ENCODE results near the gene ANKRD44.

The ANKRD44 gene

DNA sequence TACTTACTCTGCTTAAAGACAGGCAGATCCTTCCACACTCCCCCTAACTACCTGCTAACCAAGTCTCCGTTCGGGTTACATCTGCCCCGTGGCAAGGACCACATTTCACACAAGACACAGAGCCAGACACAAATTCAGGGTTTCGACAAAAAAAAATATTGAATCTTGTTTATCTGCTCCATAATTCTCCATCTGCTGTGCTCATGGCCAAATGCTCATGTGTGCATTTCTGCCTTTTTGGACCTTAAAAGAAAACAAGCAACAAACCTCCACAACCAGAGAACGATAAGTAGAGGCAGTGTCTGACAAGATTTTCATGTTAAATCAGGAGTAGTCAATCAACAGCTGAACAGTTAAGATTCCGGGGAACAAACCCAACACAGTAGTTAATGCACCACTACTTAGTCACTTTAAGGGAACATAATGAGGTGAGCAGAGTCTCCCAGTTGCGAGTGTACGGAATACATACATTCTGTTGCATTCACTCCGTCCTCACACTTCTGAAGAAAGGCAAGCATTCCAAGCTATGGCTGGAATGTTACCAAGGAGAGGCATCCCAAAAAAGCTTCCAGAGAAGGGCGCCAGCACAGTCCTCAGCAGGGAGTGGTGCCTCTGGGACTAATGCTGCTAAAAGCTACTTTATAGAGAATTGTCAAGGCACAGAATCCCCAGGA is 121.0 kb downstream of the ANKRD44 start:
- Mint-ChIP-seq H3K4me1 (peaks cover 63% of the 10 kb centered on the region), H3K27ac (no peak overlapping the region), H3K27me3 (no peaks in the 10 kb centered on the region), H3K9me3 (no peaks in the 10 kb centered on the region), H3K4me3 (no peak overlapping the region), H3K36me3 (peaks cover 27% of the 10 kb centered on the region)
- no peak for DNase-seq
- CTCF ChIA-PET: interaction anchor here (0.7 to 3.6 kb wide), 12 partner anchors 8 to 184 kb away, joined by 3 to 54 read pairs (median 6); partner anchors contain the start of gene ANKRD44

DNA sequence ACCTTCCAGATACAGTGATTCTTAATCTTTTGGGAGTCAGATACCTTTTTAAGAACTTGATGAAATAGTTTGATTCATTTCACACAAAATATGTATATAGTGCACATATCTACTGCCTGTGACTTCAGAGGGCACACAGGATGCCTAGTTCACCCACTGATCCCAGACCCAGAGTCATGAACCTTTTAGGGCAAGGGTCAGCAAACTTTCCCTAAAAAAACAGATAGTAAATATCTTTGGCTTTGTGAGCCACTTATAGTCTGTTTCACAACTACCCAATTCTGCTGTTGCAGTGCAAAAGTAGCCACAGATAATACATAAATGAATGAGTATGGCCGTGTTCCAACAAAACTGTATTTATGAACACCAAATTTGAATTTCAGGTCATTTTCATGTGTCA is 124.9 kb downstream of the ANKRD44 start:
- peaks cover 49% of the 10 kb centered on the region for H3K36me3 Mint-ChIP-seq
- DNase-seq: no peak
- no peaks in the 10 kb centered on the region for H3K27me3 Mint-ChIP-seq
- no peak overlapping the region for H3K27ac Mint-ChIP-seq
- H3K4me3 Mint-ChIP-seq: no peak overlapping the region
- peaks cover 53% of the 10 kb centered on the region for H3K4me1 Mint-ChIP-seq
- CTCF ChIA-PET: no interaction called here
- H3K9me3 Mint-ChIP-seq: no peaks in the 10 kb centered on the region

DNA sequence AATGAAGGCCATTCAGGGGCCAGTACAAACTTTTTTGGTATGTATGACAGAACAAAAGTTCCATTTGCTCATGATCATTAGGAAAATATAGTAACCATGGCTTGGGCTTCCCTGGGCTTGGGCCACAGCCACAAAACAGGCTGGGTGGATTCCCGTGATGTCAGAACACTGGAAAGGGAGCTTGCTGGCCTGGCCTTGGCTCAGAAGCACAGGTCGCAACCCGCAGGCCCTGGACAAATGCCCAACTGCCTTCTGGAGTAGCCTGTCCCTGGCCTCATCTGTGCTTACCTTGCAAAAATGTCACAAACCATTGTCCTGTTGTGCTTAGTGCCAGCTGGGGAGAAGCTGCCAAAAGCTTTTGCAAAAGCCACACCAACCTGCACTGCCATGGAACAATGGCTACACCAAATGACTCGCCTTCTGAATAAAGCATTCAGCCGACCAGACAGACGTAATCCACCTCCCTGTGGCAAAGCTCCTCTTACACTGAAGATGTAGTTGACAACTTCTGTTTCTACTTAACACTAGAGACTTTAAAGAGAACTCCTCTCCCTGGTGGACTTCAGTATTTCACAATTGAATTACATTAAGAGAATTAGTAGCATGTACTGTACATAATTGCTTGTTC is 125.5 kb downstream of the ANKRD44 start:
- H3K4me1 Mint-ChIP-seq: peaks cover 52% of the 10 kb centered on the region
- no peak overlapping the region for H3K27ac Mint-ChIP-seq
- H3K4me3 Mint-ChIP-seq: no peak overlapping the region
- H3K9me3 Mint-ChIP-seq: no peaks in the 10 kb centered on the region
- CTCF ChIA-PET: no interaction called here
- H3K27me3 Mint-ChIP-seq: no peaks in the 10 kb centered on the region
- DNase-seq: no peak
- H3K36me3 Mint-ChIP-seq: peaks cover 52% of the 10 kb centered on the region

DNA sequence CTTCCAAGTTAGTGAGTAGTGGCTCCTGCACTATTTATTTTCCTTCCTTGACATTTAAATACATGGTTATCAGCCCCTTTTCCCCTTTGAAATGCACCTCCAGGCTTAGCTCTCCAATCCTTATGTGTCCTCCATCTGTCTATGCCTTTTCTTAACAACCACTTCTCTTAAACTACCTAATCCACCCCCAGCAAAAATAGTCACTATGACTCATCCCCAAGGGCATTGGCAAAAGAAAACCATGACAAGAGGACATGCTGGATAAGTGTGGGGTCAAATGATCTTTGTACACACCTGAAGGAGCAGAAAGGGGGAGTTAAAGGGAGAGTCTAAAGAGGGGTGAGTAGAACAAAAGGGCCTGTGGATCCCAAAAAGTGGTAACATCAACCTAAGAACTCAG is 127.2 kb downstream of the ANKRD44 start:
- Mint-ChIP-seq H3K36me3 (peaks cover 57% of the 10 kb centered on the region), H3K27me3 (no peaks in the 10 kb centered on the region), H3K4me3 (no peak overlapping the region), H3K27ac (no peak overlapping the region), H3K9me3 (no peaks in the 10 kb centered on the region), H3K4me1 (peaks cover 40% of the 10 kb centered on the region)
- CTCF ChIA-PET: interaction anchor here (1.6 kb wide), 1 partner anchor 15 kb away, joined by 6 read pairs; no protein-coding TSS in a partner anchor
- DNase-seq: no peak

DNA sequence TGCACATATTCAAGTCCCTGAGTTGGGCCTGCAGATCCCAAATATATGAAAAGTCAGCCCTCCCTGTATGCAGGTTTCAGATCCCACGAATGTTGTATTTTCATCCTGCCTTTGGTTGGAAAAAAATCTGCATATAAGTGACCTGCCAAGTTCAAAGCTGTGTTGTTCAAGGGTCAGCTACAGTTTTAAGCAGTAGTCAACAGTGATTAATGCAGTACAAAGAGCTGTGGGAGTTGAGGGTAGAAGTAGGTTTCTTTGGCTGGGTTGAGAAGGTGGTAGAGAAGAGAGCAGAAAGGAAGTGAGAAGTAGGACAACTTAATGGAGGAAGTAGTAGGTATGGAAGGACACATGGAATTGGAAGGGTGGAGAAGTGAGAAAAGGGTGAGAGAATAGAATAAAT is 127.9 kb downstream of the ANKRD44 start:
- peaks cover 33% of the 10 kb centered on the region for H3K4me1 Mint-ChIP-seq
- H3K36me3 Mint-ChIP-seq: peaks cover 57% of the 10 kb centered on the region
- no peaks in the 10 kb centered on the region for H3K9me3 Mint-ChIP-seq
- no peak overlapping the region for H3K4me3 Mint-ChIP-seq
- no peak for DNase-seq
- CTCF ChIA-PET: interaction anchor here (0.9 to 2.3 kb wide), 4 partner anchors 8 to 69 kb away, joined by 3 to 9 read pairs (median 4); no protein-coding TSS in a partner anchor
- H3K27ac Mint-ChIP-seq: no peak overlapping the region
- no peaks in the 10 kb centered on the region for H3K27me3 Mint-ChIP-seq

DNA sequence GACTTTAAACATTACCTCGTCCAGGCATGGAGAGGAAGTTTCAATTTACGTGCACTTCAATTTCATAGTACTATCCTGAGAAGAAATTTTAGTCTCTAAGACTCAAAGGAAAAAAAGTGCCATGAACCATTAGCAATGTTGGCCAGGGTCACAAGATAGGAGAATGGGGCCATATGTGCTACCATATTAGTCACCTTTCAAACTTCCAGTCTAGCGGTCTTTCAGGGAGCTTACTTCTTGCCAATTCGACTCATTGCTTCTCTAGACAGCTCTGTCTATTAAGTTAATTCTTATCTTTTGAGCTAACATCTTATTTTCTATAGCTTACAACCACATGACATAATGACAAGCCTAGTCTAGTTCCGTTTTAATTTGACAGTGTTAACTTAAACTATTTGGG is 129.1 kb downstream of the ANKRD44 start:
- Mint-ChIP-seq H3K4me1 (peaks cover 27% of the 10 kb centered on the region), H3K36me3 (peaks cover 53% of the 10 kb centered on the region), H3K27me3 (no peaks in the 10 kb centered on the region), H3K4me3 (no peak overlapping the region), H3K9me3 (no peaks in the 10 kb centered on the region), H3K27ac (peak overlapping the region; percentile 70)
- no peak for DNase-seq
- CTCF ChIA-PET: interaction anchor here (1.7 to 2.3 kb wide), 3 partner anchors 9 to 68 kb away, joined by 7 to 9 read pairs (median 8); no protein-coding TSS in a partner anchor

DNA sequence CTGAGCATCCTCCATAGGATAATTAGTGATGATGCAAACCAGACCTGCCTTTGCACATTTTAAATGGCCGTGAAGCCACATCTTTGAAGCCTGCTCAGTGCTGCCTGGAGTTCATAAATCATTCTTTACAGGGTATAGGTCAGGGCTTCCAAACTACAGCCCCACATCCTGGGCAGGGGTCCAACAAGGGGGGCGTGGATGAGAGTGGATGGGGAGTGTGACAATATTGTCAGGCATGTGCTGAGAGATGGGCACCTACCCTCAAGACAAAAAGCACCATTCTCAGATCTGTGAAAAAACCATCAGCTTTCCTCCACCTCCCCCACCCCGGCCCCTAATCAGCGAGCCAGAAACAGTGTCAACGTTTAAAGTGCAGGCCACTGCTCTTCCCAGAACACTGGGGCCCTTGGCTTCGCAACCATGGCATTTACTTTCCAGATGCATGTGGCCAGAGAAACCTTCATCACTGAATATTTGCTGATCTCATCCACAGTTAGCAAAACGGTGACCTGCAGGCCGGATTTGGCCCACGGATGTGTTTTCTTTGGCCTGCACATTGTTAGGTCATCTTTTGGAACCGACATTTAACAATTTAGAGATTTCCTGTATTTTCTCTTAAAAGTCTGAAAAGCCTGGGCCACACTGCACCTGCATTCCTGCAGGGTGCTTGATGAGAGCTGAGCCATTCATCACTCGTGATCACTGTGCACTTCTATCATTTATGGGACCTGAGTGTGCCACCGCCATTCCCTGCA is 130.7 kb downstream of the ANKRD44 start:
- H3K4me3 Mint-ChIP-seq: no peak overlapping the region
- H3K36me3 Mint-ChIP-seq: peaks cover 45% of the 10 kb centered on the region
- no peaks in the 10 kb centered on the region for H3K27me3 Mint-ChIP-seq
- H3K4me1 Mint-ChIP-seq: peaks cover 30% of the 10 kb centered on the region
- no peaks in the 10 kb centered on the region for H3K9me3 Mint-ChIP-seq
- no peak for DNase-seq
- H3K27ac Mint-ChIP-seq: no peak overlapping the region
- CTCF ChIA-PET: interaction anchor here (0.6 to 1.7 kb wide), 3 partner anchors 9 to 66 kb away, joined by 3 to 7 read pairs (median 4); no protein-coding TSS in a partner anchor

DNA sequence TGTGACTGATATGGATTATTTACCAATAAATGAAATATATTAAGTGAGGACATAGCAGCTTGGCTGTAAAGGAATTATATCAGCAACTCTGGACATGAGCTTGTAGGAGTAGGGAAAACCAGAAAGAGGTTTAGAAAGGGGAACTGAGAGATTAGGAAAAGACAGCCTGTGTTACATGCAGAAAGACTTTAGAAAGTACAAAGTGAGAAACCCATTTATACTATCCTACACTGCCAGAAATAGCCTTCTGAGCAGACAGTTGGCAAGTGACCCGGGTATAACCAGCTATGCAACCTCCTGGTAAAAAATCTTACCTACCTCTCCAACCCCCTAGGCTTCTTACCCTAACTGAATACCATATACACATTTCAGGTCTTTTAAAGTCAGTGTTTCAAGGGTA is 134.1 kb downstream of the ANKRD44 start:
- CTCF ChIA-PET: interaction anchor here (0.6 to 2.6 kb wide), 2 partner anchors 63 to 201 kb away, joined by 3 to 7 read pairs; no protein-coding TSS in a partner anchor
- no peak for DNase-seq
- H3K36me3 Mint-ChIP-seq: peaks cover 28% of the 10 kb centered on the region
- no peaks in the 10 kb centered on the region for H3K9me3 Mint-ChIP-seq
- peaks cover 23% of the 10 kb centered on the region for H3K4me1 Mint-ChIP-seq
- no peaks in the 10 kb centered on the region for H3K27me3 Mint-ChIP-seq
- H3K27ac Mint-ChIP-seq: no peak overlapping the region
- H3K4me3 Mint-ChIP-seq: no peak overlapping the region

DNA sequence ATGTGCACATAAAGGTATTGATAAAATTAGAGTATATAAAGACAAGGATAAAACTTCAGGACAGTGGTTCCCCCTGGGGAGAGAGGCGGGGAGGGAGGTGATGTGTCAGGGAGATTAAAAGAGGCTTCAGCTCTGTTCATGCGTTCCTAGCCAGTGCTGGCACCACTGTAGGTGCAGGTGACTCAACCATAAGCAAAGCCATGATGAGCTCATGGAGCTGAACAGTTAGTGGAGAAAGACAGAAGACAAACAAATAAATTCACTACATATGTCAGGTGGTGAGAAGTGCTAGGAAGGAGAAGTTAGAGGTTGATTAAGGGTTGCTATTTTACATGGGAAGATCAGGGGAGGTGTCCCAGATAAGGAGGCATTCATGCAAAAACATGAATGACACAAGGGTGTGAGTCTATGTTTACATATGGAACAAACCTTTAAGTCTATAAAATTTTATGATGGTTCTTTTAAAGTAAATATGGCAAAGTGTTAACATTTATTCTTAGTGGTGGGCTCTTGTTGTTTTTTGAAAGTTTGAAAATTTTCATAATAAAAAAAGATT is 136.0 kb downstream of the ANKRD44 start:
- H3K9me3 Mint-ChIP-seq: no peaks in the 10 kb centered on the region
- peaks cover 24% of the 10 kb centered on the region for H3K36me3 Mint-ChIP-seq

DNA sequence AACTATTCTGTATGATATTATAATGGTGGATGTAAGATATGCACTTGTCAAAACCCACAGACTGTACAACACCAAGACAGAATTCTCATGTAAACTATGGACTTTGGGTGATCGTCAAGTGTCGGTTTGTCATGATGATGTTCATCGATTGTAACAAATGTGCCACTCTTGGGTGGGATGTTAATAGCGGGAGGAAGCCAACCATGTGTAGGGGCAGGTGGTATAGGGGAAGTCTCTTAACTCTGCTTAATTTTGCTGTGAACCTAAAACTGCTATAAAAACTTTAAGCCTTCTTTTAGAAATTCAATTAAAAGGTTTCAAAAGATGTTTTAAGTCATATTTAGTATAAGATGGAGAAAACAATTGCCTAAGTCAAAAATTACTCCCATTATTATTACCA is 139.0 kb downstream of the ANKRD44 start:
- peaks cover 27% of the 10 kb centered on the region for H3K36me3 Mint-ChIP-seq
- H3K9me3 Mint-ChIP-seq: no peaks in the 10 kb centered on the region
- H3K4me1 Mint-ChIP-seq: peaks cover 44% of the 10 kb centered on the region
- H3K27me3 Mint-ChIP-seq: no peaks in the 10 kb centered on the region
- no peak overlapping the region for H3K4me3 Mint-ChIP-seq
- DNase-seq: no peak
- CTCF ChIA-PET: interaction anchor here (0.7 to 6.9 kb wide), 3 partner anchors 8 to 1025 kb away, joined by 3 to 68 read pairs (median 4); no protein-coding TSS in a partner anchor
- peak overlapping the region; percentile 9 for H3K27ac Mint-ChIP-seq

More for the DNA sequence above, 136.0 kb downstream of the ANKRD44 start:
- no peak for DNase-seq
- Mint-ChIP-seq H3K27ac (no peak overlapping the region), H3K4me3 (no peak overlapping the region), H3K4me1 (peaks cover 32% of the 10 kb centered on the region), H3K27me3 (no peaks in the 10 kb centered on the region)
- CTCF ChIA-PET: no interaction called here

DNA sequence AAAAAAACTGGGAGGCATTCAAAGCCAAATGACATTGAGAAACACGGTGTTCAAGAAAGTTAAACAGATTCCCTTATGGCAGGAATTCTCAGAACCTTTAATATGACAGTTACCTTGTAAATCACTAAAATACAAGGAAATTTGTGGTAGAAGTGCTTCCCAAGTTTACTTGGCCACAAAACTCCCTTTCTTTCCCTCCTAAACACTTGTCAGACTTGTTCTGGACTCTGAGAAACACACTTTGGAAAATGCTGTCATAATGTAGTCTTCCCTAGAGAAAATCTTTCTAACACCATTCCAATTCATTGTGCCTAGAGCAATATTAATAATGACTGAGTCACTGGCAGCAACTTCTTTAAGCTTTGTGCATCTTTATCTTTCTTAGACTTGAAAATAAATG is 140.4 kb downstream of the ANKRD44 start:
- peaks cover 36% of the 10 kb centered on the region for H3K4me1 Mint-ChIP-seq
- peak overlapping the region; percentile 69 for H3K27ac Mint-ChIP-seq
- no peaks in the 10 kb centered on the region for H3K27me3 Mint-ChIP-seq
- H3K36me3 Mint-ChIP-seq: peaks cover 27% of the 10 kb centered on the region
- H3K9me3 Mint-ChIP-seq: no peaks in the 10 kb centered on the region
- CTCF ChIA-PET: interaction anchor here (1.8 to 6.9 kb wide), 2 partner anchors 10 to 55 kb away, joined by 3 to 68 read pairs; no protein-coding TSS in a partner anchor
- H3K4me3 Mint-ChIP-seq: no peak overlapping the region
- no peak for DNase-seq

DNA sequence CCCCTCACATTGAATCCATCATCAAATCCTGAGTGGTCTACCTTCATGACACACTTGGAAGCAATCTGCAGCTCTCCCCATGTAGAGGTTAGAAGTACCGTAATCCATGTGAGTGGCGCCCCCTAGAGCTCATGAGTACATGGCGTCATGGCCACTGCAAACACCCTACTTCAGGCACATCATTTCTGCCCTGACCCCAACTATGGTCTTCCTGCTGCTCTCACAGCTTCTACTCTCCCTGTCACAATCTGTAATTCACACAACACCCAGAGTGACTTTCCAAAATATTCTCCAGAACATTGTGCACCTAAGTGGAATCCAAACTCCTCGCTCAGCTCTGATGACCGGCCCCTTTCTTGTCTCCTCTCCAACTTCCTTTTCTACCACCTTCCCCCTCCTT is 141.9 kb downstream of the ANKRD44 start:
- no peaks in the 10 kb centered on the region for H3K27me3 Mint-ChIP-seq
- H3K4me3 Mint-ChIP-seq: no peak overlapping the region
- H3K27ac Mint-ChIP-seq: no peak overlapping the region
- peaks cover 37% of the 10 kb centered on the region for H3K4me1 Mint-ChIP-seq
- H3K9me3 Mint-ChIP-seq: no peaks in the 10 kb centered on the region
- CTCF ChIA-PET: interaction anchor here (0.5 to 6.9 kb wide), 23 partner anchors 9 to 411 kb away, joined by 3 to 68 read pairs (median 5); no protein-coding TSS in a partner anchor
- DNase-seq: peak; percentile 77
- H3K36me3 Mint-ChIP-seq: peaks cover 27% of the 10 kb centered on the region

DNA sequence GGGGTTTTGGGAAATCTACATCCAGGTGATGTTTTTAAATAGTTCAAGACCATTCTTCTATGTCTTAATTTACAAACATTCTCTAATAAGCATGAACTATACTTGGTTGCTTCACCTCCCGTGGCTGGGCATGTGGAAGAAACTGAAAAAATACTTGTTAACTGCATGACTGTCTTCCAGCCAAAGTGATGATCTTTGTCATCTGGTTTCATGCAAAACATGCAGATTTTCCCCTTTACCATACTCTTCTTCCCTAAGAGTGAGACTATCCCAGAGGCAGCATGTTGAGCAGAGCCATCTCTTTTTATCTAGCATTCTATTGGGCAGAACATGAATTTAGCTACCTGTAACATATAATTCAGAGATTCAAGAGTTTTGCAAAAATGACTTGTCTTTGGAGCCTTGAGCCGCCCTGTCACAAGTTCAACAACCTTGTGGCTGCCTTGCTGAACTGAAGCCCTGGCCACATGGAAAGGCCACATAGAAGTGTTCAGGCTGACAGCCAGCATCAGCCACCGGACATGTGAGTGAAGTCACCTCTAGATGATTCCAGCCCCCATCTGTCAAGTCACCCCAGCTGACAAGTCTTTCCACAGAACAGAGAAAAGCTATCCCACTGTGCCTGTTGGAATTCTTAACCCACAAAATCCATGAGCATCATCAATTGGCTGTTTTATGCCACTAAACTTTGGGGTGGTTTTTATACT is 142.8 kb downstream of the ANKRD44 start:
- CTCF ChIA-PET: interaction anchor here (0.9 to 6.9 kb wide), 16 partner anchors 10 to 410 kb away, joined by 3 to 68 read pairs (median 6); no protein-coding TSS in a partner anchor
- Mint-ChIP-seq H3K27me3 (no peaks in the 10 kb centered on the region), H3K36me3 (peaks cover 27% of the 10 kb centered on the region), H3K4me3 (no peak overlapping the region), H3K4me1 (peaks cover 38% of the 10 kb centered on the region), H3K9me3 (no peaks in the 10 kb centered on the region), H3K27ac (peak overlapping the region; percentile 6)
- DNase-seq: no peak

All from activated naive CD4-positive, alpha-beta T cell treated with anti-CD3 and anti-CD28 coated beads, Interleukin-2, amount 10 ng/mL, durations not matched to agents 7 days and 5 days (primary cell).